Activated T-helper 1 cell treated with anti-CD3 and anti-CD28 coated beads, Interleukin-12 subunit alpha, Interleukin-12 subunit beta, Interleukin-2, Interleukin-4 antibody, amounts not matched to agents 30 ng/mL and 10 ng/mL and 1 ng/mL, durations not matched to agents 14 hours and 24 hours and 36 hours (primary cell): ENCODE data around the gene LGR4. TPM values are rescaled to one million over a fixed set of nuclear protein-coding genes. Genes with fewer than 3 reads are reported as not detected.

ENCODE experiments used
- DNase-seq: peaks from one replicate; pipeline ENCODE4 v3.0.0; 2021; ENCODE audit warnings: low spot score
- H3K27ac Mint-ChIP-seq: one replicate; pipeline ENCODE4 v1.8.0; 2021; ENCODE audit warnings: mild to moderate bottlenecking, mixed read lengths
- H3K27me3 Mint-ChIP-seq: one replicate; pipeline ENCODE4 v1.8.0; 2022; ENCODE audit warnings: mild to moderate bottlenecking, moderate library complexity, mixed read lengths; ENCODE audit not compliant: insufficient read depth
- H3K36me3 Mint-ChIP-seq: one replicate; pipeline ENCODE4 v1.8.0; 2021; ENCODE audit warnings: low read depth, mixed read lengths
- H3K4me1 Mint-ChIP-seq: one replicate; pipeline ENCODE4 v1.8.0; 2021; ENCODE audit warnings: low read depth, mixed read lengths
- H3K4me3 Mint-ChIP-seq: one replicate; pipeline ENCODE4 v1.8.0; 2021; ENCODE audit warnings: mild to moderate bottlenecking, moderate library complexity, mixed read lengths
- H3K9me3 Mint-ChIP-seq: one replicate; pipeline ENCODE4 v1.8.0; 2021; ENCODE audit warnings: mixed read lengths
- intact Hi-C: fragments of 100-400 bp; cut with micrococcal nuclease; formaldehyde crosslinking; loops from one replicate; pipeline ENCODE4 v1.15.1; 2024
- total RNA-seq: library from RNA; stranded (reverse); gene quantifications from 2 replicates; pipeline ENCODE4 v1.2.3, GENCODE V29; 2022

LGR4 gene
- total RNA-seq, 1 donor from 2014 or later = not detected

DNA sequence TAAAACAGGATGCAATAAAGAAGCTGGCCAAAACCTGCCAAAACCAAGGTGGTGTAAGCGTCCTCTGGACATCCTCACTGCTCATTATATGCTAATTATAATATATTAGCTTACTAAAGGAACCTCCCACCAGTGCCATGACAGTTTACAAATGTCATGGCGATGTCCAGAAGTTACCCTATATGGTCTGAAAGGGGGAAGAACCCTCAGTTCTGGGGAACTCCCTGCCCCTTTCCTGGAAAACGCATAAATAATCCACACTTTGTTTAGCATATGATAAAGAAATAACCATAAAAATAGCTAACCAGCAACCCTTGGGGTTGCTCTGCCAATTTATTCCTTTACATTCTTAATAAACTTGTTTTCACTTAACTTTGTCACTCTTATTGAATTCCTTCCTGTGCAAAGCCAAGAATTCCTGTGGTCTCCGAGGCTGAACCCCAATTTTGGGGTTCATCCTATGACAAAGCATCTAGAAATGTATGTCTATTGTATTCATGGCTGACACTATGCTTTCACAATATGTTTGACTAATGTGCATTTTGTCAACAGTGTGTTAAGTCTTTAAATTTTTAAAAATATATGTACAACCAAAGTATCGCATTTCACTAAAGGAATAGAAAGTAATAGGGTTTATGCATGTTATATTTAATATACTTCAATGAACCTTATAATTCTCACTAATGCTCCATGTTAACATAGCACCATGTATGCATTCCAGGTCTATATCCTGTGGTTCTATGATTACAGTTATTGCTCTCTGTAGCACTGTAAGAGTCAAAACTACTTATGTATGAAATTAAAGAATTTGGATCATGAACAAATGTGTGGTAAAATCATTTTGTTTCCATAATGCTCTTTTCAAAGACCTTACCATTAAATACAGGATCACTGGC is 25.1 kb downstream of the LGR4 start:
- no peaks in the 10 kb centered on the region for H3K36me3 Mint-ChIP-seq
- intact Hi-C loops = no loop called here
- peaks cover 6% of the 10 kb centered on the region for H3K27me3 Mint-ChIP-seq
- no peak for DNase-seq
- no peak overlapping the region for H3K4me3 Mint-ChIP-seq
- no peaks in the 10 kb centered on the region for H3K9me3 Mint-ChIP-seq
- no peak overlapping the region for H3K27ac Mint-ChIP-seq
- no peaks in the 10 kb centered on the region for H3K4me1 Mint-ChIP-seq

DNA sequence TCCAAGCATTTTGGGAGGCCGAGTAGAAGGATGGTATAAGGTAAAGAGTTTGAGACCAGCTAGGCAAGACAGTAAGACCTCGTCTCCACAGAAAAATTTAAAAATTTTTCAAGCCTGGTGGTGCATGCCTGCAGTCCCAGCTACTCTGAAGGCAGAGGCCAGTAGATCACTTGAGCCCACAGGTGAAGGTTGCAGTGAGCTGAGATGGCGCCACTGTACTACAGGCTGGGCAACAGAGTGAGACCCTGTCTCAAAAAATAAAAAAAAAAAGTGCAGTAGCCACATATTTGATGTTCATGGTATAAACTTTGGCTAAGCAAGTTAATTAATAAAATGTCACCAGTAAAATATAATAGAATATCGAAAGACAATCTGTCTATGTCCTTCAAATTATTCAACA is 27.0 kb downstream of the LGR4 start:
- intact Hi-C loops = no loop called here
- Mint-ChIP-seq H3K27ac (no peak overlapping the region), H3K36me3 (no peaks in the 10 kb centered on the region), H3K4me1 (no peaks in the 10 kb centered on the region), H3K4me3 (no peak overlapping the region), H3K27me3 (peaks cover 6% of the 10 kb centered on the region), H3K9me3 (no peaks in the 10 kb centered on the region)
- no peak for DNase-seq

DNA sequence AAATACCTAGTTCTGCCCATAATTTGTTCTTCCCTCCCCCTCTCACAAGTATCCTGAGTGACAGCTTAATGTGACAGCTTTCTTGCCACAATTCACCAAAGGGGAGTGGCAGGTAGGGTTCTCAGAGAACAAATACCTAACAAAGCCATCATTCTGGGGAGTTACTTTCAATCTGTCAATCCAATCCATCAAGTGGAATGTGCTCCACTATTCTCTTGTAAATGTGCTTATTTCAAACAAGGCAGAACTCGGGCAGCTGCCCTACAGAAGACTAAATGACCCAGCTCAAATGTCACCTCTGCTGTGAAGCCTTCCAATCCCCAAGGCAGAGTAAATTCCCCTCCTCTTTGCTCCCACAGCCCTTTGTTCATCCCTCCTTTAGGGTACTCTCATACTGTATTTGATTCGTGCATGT is 27.8 kb downstream of the LGR4 start:
- Mint-ChIP-seq H3K4me1 (no peaks in the 10 kb centered on the region), H3K27ac (no peak overlapping the region), H3K27me3 (peaks cover 6% of the 10 kb centered on the region), H3K9me3 (no peaks in the 10 kb centered on the region), H3K36me3 (no peaks in the 10 kb centered on the region), H3K4me3 (no peak overlapping the region)
- intact Hi-C loops = no loop called here
- no peak for DNase-seq

DNA sequence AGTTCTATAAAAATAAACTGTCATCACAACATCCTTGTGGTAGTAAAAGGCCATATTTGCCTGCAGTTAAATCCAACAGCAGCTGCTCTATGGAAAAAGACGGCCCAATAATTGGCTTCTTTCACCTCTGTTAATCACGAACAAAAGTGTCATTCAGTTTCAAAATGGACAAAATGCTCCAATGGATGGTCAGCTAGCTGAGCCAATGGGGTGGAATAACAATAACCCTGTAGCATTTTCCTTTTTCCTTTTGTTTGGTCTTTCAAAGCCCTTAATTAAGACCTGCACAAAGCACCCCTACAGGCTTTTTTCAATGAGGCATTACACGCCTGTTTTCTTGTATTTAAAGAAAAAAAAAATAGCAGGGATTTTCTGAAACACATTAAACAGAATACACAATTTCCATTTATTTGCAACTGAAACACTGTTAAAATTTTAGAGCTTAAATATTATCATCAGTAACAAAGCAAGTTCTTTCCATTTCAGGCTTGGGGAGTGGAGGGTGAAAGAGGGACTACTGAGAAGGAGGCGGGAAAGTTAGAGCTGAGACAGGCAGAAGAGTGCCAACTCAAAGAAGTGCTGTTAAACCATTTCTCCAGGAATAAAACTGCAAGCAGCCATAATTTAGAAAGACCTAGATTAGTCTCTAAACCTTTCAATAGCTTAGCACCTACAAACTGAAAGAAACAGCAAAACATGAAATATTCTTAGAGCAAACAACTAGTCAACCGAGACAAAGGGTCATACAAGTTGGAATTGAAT is 28.7 kb downstream of the LGR4 start:
- no peak overlapping the region for H3K27ac Mint-ChIP-seq
- H3K36me3 Mint-ChIP-seq = no peaks in the 10 kb centered on the region
- no peak overlapping the region for H3K4me3 Mint-ChIP-seq
- no peaks in the 10 kb centered on the region for H3K4me1 Mint-ChIP-seq
- H3K9me3 Mint-ChIP-seq = no peaks in the 10 kb centered on the region
- intact Hi-C loops = no loop called here
- DNase-seq = no peak
- peaks cover 6% of the 10 kb centered on the region for H3K27me3 Mint-ChIP-seq

DNA sequence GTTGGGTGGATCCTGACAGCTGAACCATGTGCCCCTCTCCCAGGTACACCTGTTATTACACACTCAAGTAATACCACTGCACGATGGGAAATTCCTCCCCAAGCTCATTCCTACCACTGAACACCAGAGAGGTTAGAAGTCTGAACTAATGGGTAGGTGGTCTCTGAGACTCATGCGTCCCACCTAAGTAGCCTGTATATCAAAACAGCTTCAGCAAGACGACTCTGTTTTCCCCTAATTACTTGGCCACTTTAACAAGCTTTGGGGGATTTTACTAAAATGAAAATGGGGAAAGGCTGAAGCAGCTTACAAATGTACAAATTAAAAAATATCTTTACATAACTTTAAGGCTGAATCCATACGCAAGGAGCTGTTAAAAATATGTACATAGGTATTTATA is 29.4 kb downstream of the LGR4 start:
- DNase-seq = no peak
- H3K9me3 Mint-ChIP-seq = no peaks in the 10 kb centered on the region
- no peaks in the 10 kb centered on the region for H3K4me1 Mint-ChIP-seq
- H3K36me3 Mint-ChIP-seq = no peaks in the 10 kb centered on the region
- intact Hi-C loops = no loop called here
- H3K27ac Mint-ChIP-seq = no peak overlapping the region
- no peak overlapping the region for H3K4me3 Mint-ChIP-seq
- H3K27me3 Mint-ChIP-seq = peaks cover 6% of the 10 kb centered on the region

DNA sequence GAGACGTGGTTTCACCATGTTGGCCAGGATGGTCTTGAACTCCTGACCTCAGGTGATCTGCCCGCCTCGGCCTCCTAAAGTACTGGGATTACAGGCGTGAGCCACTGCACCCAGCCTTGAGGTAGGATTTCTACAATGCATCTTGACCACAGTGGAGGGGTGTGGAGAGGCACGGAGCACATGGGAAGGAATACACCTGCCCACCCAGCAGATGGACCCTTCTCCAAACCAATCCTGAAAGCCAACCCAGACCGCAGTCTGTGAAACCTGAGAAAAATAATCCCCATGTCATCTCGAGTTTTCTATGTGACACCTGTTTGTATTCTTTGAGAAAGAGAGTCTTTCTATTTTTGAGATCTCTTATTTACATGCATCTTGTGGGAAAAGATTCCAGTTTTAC is 32.5 kb downstream of the LGR4 start:
- Mint-ChIP-seq H3K4me3 (no peak overlapping the region), H3K27ac (no peak overlapping the region), H3K4me1 (no peaks in the 10 kb centered on the region), H3K36me3 (no peaks in the 10 kb centered on the region), H3K27me3 (peaks cover 7% of the 10 kb centered on the region), H3K9me3 (no peaks in the 10 kb centered on the region)
- intact Hi-C loops = no loop called here
- no peak for DNase-seq

DNA sequence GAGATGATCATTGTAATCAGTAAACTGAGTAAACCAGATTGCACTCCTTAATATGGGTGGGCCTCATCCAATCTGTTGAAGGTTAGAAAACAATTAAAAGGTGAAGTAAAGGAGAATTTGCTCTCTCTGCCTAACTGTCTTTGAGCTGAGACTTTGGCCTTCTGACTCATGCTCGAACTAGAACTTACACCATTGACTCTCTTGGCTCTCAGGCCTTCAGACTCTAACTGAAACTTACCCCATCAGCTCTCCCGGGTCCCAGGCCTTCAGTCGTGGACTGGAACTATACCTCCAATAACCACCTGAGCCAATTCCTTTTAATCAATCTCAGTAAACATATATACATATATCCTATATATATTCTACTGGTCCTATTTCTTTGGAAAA is 34.0 kb downstream of the LGR4 start:
- DNase-seq = no peak
- intact Hi-C loops = no loop called here
- H3K9me3 Mint-ChIP-seq = no peaks in the 10 kb centered on the region
- no peaks in the 10 kb centered on the region for H3K4me1 Mint-ChIP-seq
- H3K27me3 Mint-ChIP-seq = peaks cover 2% of the 10 kb centered on the region
- H3K27ac Mint-ChIP-seq = no peak overlapping the region
- H3K4me3 Mint-ChIP-seq = no peak overlapping the region
- H3K36me3 Mint-ChIP-seq = no peaks in the 10 kb centered on the region

DNA sequence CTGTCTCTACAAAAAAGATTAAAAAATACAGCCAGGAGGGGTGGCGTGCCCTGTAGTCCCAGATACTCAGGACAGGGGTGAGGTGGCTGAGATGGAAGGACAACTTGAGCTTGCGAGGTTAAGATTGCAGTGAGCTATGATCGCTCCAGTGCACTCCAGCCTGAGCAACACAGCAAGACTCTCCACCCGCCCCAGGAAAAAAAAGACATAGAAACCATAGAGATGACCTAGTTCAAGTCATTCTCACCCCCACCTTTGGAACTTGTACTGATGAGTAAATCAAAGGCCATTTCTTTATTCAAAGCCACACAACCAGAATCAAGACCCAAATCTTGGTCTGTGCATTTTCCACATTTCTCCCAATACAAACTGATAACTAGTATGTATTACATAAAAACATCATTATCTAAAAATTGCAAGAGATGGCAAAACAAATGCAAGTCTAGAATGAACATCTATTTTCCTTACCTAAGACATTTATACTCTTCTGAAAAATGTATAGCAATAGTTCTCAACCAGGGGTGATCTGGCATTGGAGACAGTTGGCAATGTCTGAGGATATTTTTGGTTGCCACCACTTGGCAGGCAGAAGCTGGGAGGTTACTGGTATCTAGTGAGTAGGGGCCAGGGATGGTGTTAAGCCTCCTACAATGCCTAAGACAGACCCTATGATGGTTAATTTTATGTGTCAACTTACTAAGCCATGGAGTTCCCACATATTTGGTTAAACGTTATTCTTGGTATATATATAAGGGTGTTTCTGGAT is 34.6 kb downstream of the LGR4 start:
- no peaks in the 10 kb centered on the region for H3K9me3 Mint-ChIP-seq
- DNase-seq = no peak
- H3K4me1 Mint-ChIP-seq = no peaks in the 10 kb centered on the region
- no peak overlapping the region for H3K4me3 Mint-ChIP-seq
- H3K27ac Mint-ChIP-seq = no peak overlapping the region
- intact Hi-C loops = no loop called here
- H3K36me3 Mint-ChIP-seq = no peaks in the 10 kb centered on the region
- peaks cover 2% of the 10 kb centered on the region for H3K27me3 Mint-ChIP-seq

DNA sequence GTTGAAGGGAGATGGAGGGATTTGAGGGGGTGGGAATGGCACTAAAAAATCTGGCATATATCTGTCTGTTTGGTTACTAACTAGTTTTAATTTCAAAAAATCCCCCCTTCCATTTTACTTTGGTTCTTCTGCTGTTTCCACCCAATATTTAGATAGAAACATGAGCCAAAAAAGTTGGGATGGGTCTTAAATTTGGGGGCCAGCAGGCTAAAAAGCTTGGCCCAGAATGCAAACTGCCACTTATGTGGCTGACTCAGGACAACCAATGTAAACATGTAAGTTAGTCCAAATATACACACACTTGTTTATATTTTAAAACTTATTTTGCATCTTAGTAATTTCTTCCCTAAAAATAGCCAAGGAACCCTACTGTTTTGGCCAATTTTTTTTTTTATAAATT is 35.7 kb downstream of the LGR4 start:
- DNase-seq = no peak
- no peak overlapping the region for H3K27ac Mint-ChIP-seq
- intact Hi-C loops = no loop called here
- H3K4me3 Mint-ChIP-seq = no peak overlapping the region
- no peaks in the 10 kb centered on the region for H3K9me3 Mint-ChIP-seq
- no peaks in the 10 kb centered on the region for H3K4me1 Mint-ChIP-seq
- no peaks in the 10 kb centered on the region for H3K36me3 Mint-ChIP-seq
- H3K27me3 Mint-ChIP-seq = peaks cover 2% of the 10 kb centered on the region

DNA sequence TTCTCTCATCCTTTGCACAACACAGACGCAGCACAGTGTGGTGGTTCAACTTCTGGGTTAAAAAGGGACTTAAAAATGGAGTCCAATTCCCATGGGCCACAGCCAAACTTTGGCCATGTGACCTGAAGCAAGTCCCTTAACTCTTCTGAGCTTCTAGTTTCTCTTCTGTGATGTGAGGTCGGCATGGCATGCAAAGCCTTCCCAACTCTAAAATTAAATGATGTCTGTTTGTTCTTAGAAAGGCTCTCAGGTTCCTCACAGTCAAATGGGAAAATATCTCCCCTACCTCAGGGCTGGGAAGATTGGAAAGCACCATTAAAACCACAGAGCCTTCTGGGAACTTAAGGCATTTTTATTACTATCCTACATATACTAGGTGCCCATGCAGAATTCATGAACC is 38.8 kb downstream of the LGR4 start:
- no peak overlapping the region for H3K27ac Mint-ChIP-seq
- H3K36me3 Mint-ChIP-seq = no peaks in the 10 kb centered on the region
- H3K4me3 Mint-ChIP-seq = no peak overlapping the region
- no peak for DNase-seq
- no peaks in the 10 kb centered on the region for H3K9me3 Mint-ChIP-seq
- no peaks in the 10 kb centered on the region for H3K4me1 Mint-ChIP-seq
- intact Hi-C loops = no loop called here
- H3K27me3 Mint-ChIP-seq = peaks cover 2% of the 10 kb centered on the region

DNA sequence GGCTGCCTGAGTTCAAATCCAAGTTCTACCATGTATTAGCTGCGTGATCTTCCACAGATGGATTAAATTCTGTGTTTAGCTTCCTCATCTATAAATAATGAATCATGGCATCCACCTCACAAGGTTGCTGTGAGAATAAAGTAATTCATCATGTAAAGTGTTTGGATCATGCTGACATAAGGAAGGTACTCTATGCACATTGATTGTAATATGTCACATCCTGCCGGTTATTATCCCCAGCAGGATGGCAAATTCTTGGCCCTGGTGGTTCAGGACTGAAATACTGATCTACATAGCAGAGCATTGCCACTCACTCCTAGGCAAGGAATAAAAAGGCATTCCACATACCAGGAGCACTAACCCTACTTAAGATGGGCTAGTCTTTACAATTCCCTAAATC is 40.8 kb downstream of the LGR4 start:
- no peak for DNase-seq
- Mint-ChIP-seq H3K27ac (no peak overlapping the region), H3K4me3 (no peak overlapping the region), H3K4me1 (no peaks in the 10 kb centered on the region), H3K9me3 (no peaks in the 10 kb centered on the region), H3K27me3 (peaks cover 2% of the 10 kb centered on the region), H3K36me3 (no peaks in the 10 kb centered on the region)
- intact Hi-C loops = no loop called here

DNA sequence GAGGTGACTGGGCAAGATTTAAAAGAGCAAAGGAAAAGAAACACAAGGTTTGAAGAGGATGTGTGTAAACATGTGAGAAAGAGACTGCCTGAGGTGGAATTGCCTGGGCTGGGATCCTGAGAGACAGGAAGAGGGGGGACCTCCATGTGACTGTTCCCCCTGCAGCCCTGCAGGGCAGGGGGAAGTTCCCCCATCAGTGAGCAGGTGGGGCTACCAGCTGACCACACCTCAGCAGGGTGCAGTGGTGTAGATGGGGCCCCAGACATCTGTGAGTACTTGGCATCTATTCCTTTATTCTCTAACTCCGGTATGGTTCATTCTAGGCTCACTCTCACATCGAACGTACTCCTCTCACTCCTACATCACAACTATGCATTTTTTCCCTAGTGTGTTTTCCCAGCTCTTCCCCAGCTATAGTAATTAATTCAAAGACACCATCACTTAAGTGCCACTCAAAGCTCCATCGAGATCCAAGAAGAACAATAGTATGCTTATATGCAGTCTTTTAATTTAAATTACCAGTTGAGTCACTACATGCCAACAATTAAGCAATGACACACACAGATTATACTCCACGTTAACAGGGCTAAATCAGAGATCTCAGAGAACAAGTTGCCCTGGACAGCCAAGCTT is 42.7 kb downstream of the LGR4 start:
- no peak for DNase-seq
- Mint-ChIP-seq H3K27me3 (no peaks in the 10 kb centered on the region), H3K9me3 (no peaks in the 10 kb centered on the region), H3K4me1 (no peaks in the 10 kb centered on the region), H3K27ac (no peak overlapping the region), H3K4me3 (no peak overlapping the region), H3K36me3 (no peaks in the 10 kb centered on the region)
- intact Hi-C loops = no loop called here
